H1 (cell line): Measurements from ENCODE around the gene PBX1. TPM values are rescaled to one million over a fixed set of nuclear protein-coding genes. Genes with fewer than 3 reads are reported as not detected.

Experiments used
- CTCF ChIA-PET: fragments of 300-600 bp; sonication (Branson Sonifier 250); formaldehyde crosslinking; loops from one replicate; lab custom pipeline; 2021; ENCODE audit not compliant: partially characterized antibody; lab: Charles Lee
- POLR2A ChIA-PET: fragments of 300-600 bp; sonication (Branson Sonifier 250); formaldehyde crosslinking; loops from one replicate; lab custom pipeline; 2021; ENCODE audit warnings: inconsistent platforms; ENCODE audit not compliant: partially characterized antibody; lab: Charles Lee
- DNase-seq, 2 experiments: peaks; one replicate each; pipeline versions ENCODE4 v3.0.0 to v3.0.0-alpha.2; 2010 to 2022; ENCODE audit warnings: low spot score in 2 of 2, low read depth in 1 of 2, mixed read lengths in 1 of 2
- FAIRE-seq: peaks from 2 replicates; lab custom pipeline; 2011; peaks lifted over from hg19 to GRCh38; lab: Jason Lieb, UNC
- H2AFZ ChIP-seq: 2 replicates; pipeline ENCODE4 v1.8.1; 2012; ENCODE audit warnings: low read length, inconsistent platforms
- H2AK5ac ChIP-seq: 2 replicates; pipeline ENCODE4 v1.6.1; 2013; ENCODE audit warnings: low read depth, low read length
- H2BK120ac ChIP-seq: replicated peaks from 2 replicates; pipeline ENCODE3; 2013; ENCODE audit warnings: low read depth, low read length, inconsistent platforms
- H2BK12ac ChIP-seq: 2 replicates; pipeline ENCODE4 v1.6.1; 2013; ENCODE audit warnings: low read depth, low read length
- H2BK15ac ChIP-seq: 2 replicates; pipeline ENCODE4 v1.6.1; 2013; ENCODE audit warnings: low read length
- H2BK20ac ChIP-seq: 2 replicates; pipeline ENCODE4 v1.6.1; 2013; ENCODE audit warnings: low read length
- H2BK5ac ChIP-seq: 2 replicates; pipeline ENCODE4 v1.6.1; 2013; ENCODE audit warnings: low read depth, low read length
- H3K14ac ChIP-seq: 2 replicates; pipeline ENCODE4 v1.6.1; 2013; ENCODE audit warnings: inconsistent platforms; ENCODE audit not compliant: insufficient read length
- H3K18ac ChIP-seq: 2 replicates; pipeline ENCODE4 v1.6.1; 2013; ENCODE audit warnings: low read length; ENCODE audit errors: extremely low read depth
- H3K23ac ChIP-seq: 2 replicates; pipeline ENCODE4 v1.6.1; 2013; ENCODE audit warnings: inconsistent platforms; ENCODE audit not compliant: insufficient read length
- H3K23me2 ChIP-seq: 2 replicates; pipeline ENCODE4 v1.6.1; 2013; ENCODE audit warnings: low read depth, low read length
- H3K27ac ChIP-seq: 2 replicates; pipeline ENCODE4 v1.6.1; 2011; ENCODE audit warnings: low read depth, low read length, inconsistent platforms
- H3K27me3 ChIP-seq, 4 experiments: replicated peaks in 1 of 4; 1 replicate in 1 of 4; 2 replicates in 3 of 4; pipeline versions ENCODE4 v1.6.1 to v1.8.1; 2011 to 2013; ENCODE audit warnings: low read length in 3 of 4, mild to moderate bottlenecking in 3 of 4, inconsistent platforms in 2 of 4, mixed read lengths in 2 of 4, moderate library complexity in 1 of 4; ENCODE audit not compliant: control insufficient read depth in 3 of 4, insufficient read depth in 3 of 4; ENCODE audit errors: extremely low read depth in 1 of 4
- H3K36me3 ChIP-seq, 4 experiments: 2 replicates each; pipeline versions ENCODE4 v1.6.1 to v1.8.1; 2011 to 2013; ENCODE audit warnings: mild to moderate bottlenecking in 4 of 4, low read length in 3 of 4, moderate library complexity in 2 of 4, control low read depth in 1 of 4, inconsistent platforms in 1 of 4; ENCODE audit not compliant: insufficient read depth in 4 of 4, control insufficient read depth in 2 of 4
- H3K4ac ChIP-seq: replicated peaks from 2 replicates; pipeline ENCODE3; 2013; ENCODE audit warnings: low read length, low read depth, mixed read lengths, inconsistent platforms; ENCODE audit not compliant: insufficient read length
- H3K4me1 ChIP-seq, 4 experiments: replicated peaks in 1 of 4; 1 replicate in 1 of 4; 2 replicates in 3 of 4; pipeline versions ENCODE4 v1.6.1 to v1.8.1; 2011 to 2013; ENCODE audit warnings: low read length in 3 of 4, inconsistent platforms in 2 of 4, mixed read lengths in 1 of 4; ENCODE audit not compliant: insufficient read depth in 4 of 4, control insufficient read depth in 3 of 4
- H3K4me2 ChIP-seq, 2 experiments: 2 replicates each; pipeline versions ENCODE4 v1.6.1 to v1.8.1; 2011 to 2013; ENCODE audit warnings: low read depth in 2 of 2, low read length in 2 of 2, control low read depth in 1 of 2, inconsistent platforms in 1 of 2, mild to moderate bottlenecking in 1 of 2; ENCODE audit not compliant: insufficient read depth in 1 of 2
- H3K4me3 ChIP-seq, 4 experiments: fragments of 200-600, 300-600 bp in 1 of 4; sonication (generic), shearing (Covaris generic), sonication (Bioruptor Twin) in 1 of 4; 2 replicates each; pipeline versions ENCODE4 v1.5.1 to v1.8.1; 2011 to 2016; ENCODE audit warnings: low read length in 4 of 4, low read depth in 3 of 4, control low read depth in 2 of 4, inconsistent platforms in 2 of 4, mild to moderate bottlenecking in 2 of 4, mixed read lengths in 1 of 4, moderate library complexity in 1 of 4; ENCODE audit not compliant: insufficient read depth in 2 of 4; ENCODE audit errors: extremely low read depth in 1 of 4
- H3K56ac ChIP-seq: replicated peaks from 2 replicates; pipeline ENCODE3; 2013; ENCODE audit warnings: low read depth, mild to moderate bottlenecking, mixed read lengths, low read length, inconsistent platforms; ENCODE audit not compliant: insufficient read length
- H3K79me1 ChIP-seq: 2 replicates; pipeline ENCODE4 v1.6.1; 2013; ENCODE audit warnings: low read depth, low read length, control low read depth
- H3K79me2 ChIP-seq, 2 experiments: 2 replicates each; pipeline versions ENCODE4 v1.6.1 to v1.8.1; 2012 to 2013; ENCODE audit warnings: low read length in 2 of 2, mild to moderate bottlenecking in 2 of 2, inconsistent platforms in 1 of 2; ENCODE audit not compliant: insufficient read depth in 2 of 2, control insufficient read depth in 1 of 2
- H3K9ac ChIP-seq, 4 experiments: replicated peaks in 1 of 4; 1 replicate in 1 of 4; 2 replicates in 3 of 4; pipeline versions ENCODE4 v1.6.1 to v1.8.1; 2011 to 2013; ENCODE audit warnings: low read depth in 3 of 4, low read length in 3 of 4, control low read depth in 2 of 4, mild to moderate bottlenecking in 2 of 4, moderate library complexity in 2 of 4, inconsistent platforms in 1 of 4; ENCODE audit errors: extremely low read depth in 1 of 4
- H3K9me3 ChIP-seq, 2 experiments: 2 replicates each; pipeline versions ENCODE4 v1.6.1 to v1.8.1; 2012 to 2013; ENCODE audit warnings: mild to moderate bottlenecking in 2 of 2, moderate library complexity in 2 of 2, control low read depth in 1 of 2, inconsistent platforms in 1 of 2, low read depth in 1 of 2, low read length in 1 of 2, mixed read lengths in 1 of 2; ENCODE audit not compliant: insufficient read depth in 2 of 2
- H4K20me1 ChIP-seq, 2 experiments: replicated peaks in 1 of 2; 2 replicates each; pipeline versions ENCODE3 to v1.8.1; 2011 to 2013; ENCODE audit warnings: inconsistent platforms in 2 of 2, low read length in 2 of 2, mild to moderate bottlenecking in 1 of 2; ENCODE audit not compliant: insufficient read depth in 2 of 2, control insufficient read depth in 1 of 2
- H4K5ac ChIP-seq: 2 replicates; pipeline ENCODE4 v1.6.1; 2013; ENCODE audit warnings: low read length, low read depth, mixed read lengths, inconsistent platforms; ENCODE audit not compliant: insufficient read length
- H4K8ac ChIP-seq: 2 replicates; pipeline ENCODE4 v1.8.0; 2013; ENCODE audit warnings: mild to moderate bottlenecking, moderate library complexity, low read length, inconsistent platforms; ENCODE audit not compliant: insufficient read depth; ENCODE audit errors: extremely low read depth
- H4K91ac ChIP-seq: replicated peaks from 2 replicates; pipeline ENCODE3; 2013; ENCODE audit warnings: low read length, mixed read lengths, inconsistent platforms; ENCODE audit not compliant: insufficient read length
- ATF3 ChIP-seq: IDR thresholded peaks from 2 replicates; pipeline ENCODE4 v1.6.1; 2011; ENCODE audit warnings: low read depth, mild to moderate bottlenecking, low read length; ENCODE audit not compliant: insufficient read depth
- FOSL1 ChIP-seq: IDR thresholded peaks from 2 replicates; pipeline ENCODE4 v1.6.1; 2011; ENCODE audit warnings: mild to moderate bottlenecking, low read depth, low read length, moderate library complexity; ENCODE audit not compliant: insufficient read depth
- HDAC6 ChIP-seq: IDR thresholded peaks from one replicate; pipeline ENCODE4 v1.7.1; 2012; ENCODE audit warnings: low read depth, mild to moderate bottlenecking, inconsistent platforms, low read length, moderate library complexity
- MAFK ChIP-seq: IDR thresholded peaks from 2 replicates; pipeline ENCODE4 v1.6.1; 2012; ENCODE audit warnings: low read depth, mild to moderate bottlenecking, improper control_type of control experiment, low read length
- NANOG ChIP-seq: IDR thresholded peaks from 2 replicates; pipeline ENCODE4 v1.6.1; 2011; ENCODE audit warnings: low read length, low read depth, mild to moderate bottlenecking, inconsistent platforms; ENCODE audit not compliant: insufficient read depth, poor library complexity, severe bottlenecking
- RAD21 ChIP-seq, 2 experiments: IDR thresholded peaks in 1 of 2; conservative IDR thresholded peaks in 1 of 2; 2 replicates each; pipeline ENCODE4 v1.6.1; 2011; ENCODE audit warnings: low read depth in 2 of 2, low read length in 2 of 2, improper control_type of control experiment in 1 of 2, inconsistent platforms in 1 of 2, mild to moderate bottlenecking in 1 of 2, moderate library complexity in 1 of 2
- USF2 ChIP-seq: IDR thresholded peaks from 2 replicates; pipeline ENCODE4 v1.6.1; 2011; ENCODE audit warnings: low read length, improper control_type of control experiment
- ZNF274 ChIP-seq: IDR thresholded peaks from 2 replicates; pipeline ENCODE4 v1.7.0; 2012; ENCODE audit warnings: low read length, borderline replicate concordance; ENCODE audit errors: extremely low read depth
- WGBS, 2 experiments: shearing (Covaris generic) in 1 of 2; methylation state at CpG; one replicate each; pipeline versions ENCODE4 v1.1.6 to v1.1.7; 2013 to 2015; ENCODE audit warnings: low lambda C conversion rate in 2 of 2, mixed read lengths in 2 of 2, inconsistent platforms in 1 of 2, low coverage in 1 of 2, missing lambda C conversion rate in 1 of 2; ENCODE audit not compliant: insufficient replicate concordance in 2 of 2, insufficient coverage in 1 of 2, insufficient read length in 1 of 2; ENCODE audit errors: extremely low coverage in 1 of 2, missing lambda C conversion rate in 1 of 2; 5-methylcytosine and 5-hydroxymethylcytosine counted together
- polyA plus RNA-seq, 7 experiments: library from polyadenylated mRNA; depleted of rRNA in 3 of 7; stranded (reverse) in 5 of 7; unstranded in 2 of 7; fragments of >200 nt in 5 of 7; fragments of 200-250 nt in 2 of 7; gene quantifications; 1 replicate in 5 of 7; 2 replicates in 1 of 7; 4 replicates in 1 of 7; pipeline versions ENCODE4 v1.2.1 to v1.2.3, GENCODE V29; 2011 to 2013; ENCODE audit warnings: missing spikeins in 2 of 7, mixed read lengths in 2 of 7
- total RNA-seq: library from RNA; stranded (reverse); fragmentation: NEBNext Ultra II Directional; extraction: Animal tissue kit (Norgen Biotek cat#: 25700); gene quantifications from 2 replicates; pipeline ENCODE4 v1.2.1, GENCODE V29; 2021
- TF ChIP-seq, protein P1 (sequence below): IDR thresholded peaks from 2 replicates; pipeline ENCODE4 v1.6.1; 2012; ENCODE audit warnings: inconsistent platforms

The PBX1 gene
- total and polyA plus RNA-seq, 2 of the 8 experiments (the other 6 are each of a cell fraction or from before 2014, with no cell fraction given): 87.4 to 124 TPM

GRCh38 chr1:164783778-164784555 lies 225.0 kb downstream of the PBX1 start:
- DNase-seq (no peak), FAIRE-seq (no peak)
- no peak overlapping the region for H2BK120ac ChIP-seq
- no peak overlapping the region for H4K91ac ChIP-seq
- no peaks in the 10 kb centered on the region; a peak in 1 of 8 replicates for H3K36me3 ChIP-seq
- no peak overlapping the region for H2AFZ ChIP-seq
- ChIA-PET POLR2A (interaction anchor here (1.4 kb wide), 1 partner anchor 12 kb away, joined by 3 read pairs; no protein-coding TSS in a partner anchor), CTCF (interaction anchor here (0.8 to 10.2 kb wide), 8 partner anchors 9 to 289 kb away, joined by 3 to 88 read pairs (median 7); no protein-coding TSS in a partner anchor)
- no peak overlapping the region for H4K5ac ChIP-seq
- no peaks in the 10 kb centered on the region for H3K27me3 ChIP-seq
- no peak overlapping the region for H3K4ac ChIP-seq
- no peak overlapping the region for H3K4me3 ChIP-seq
- H2BK15ac ChIP-seq: no peak overlapping the region
- no peaks in the 10 kb centered on the region for H3K9me3 ChIP-seq
- H3K23ac ChIP-seq: no peak overlapping the region
- no peak overlapping the region for H3K18ac ChIP-seq
- H3K79me2 ChIP-seq: peaks cover 5 to 62% of the 10 kb centered on the region in 2 experiments; a peak in 3 of 4 replicates
- peaks cover 5 to 12% of the 10 kb centered on the region in 2 experiments for H4K20me1 ChIP-seq
- no peak overlapping the region; the same call in 1 of the 2 replicates for H2AK5ac ChIP-seq
- no peak overlapping the region for H3K9ac ChIP-seq
- 96% methylated on average over 13 of the region's 13 CpGs; no CpG with 5 or more reads in 1 of the 2 experiments for WGBS, 2 experiments
- no peak overlapping the region for H4K8ac ChIP-seq
- no peak overlapping the region for H3K27ac ChIP-seq
- no peak overlapping the region for H2BK20ac ChIP-seq
- no peaks in the 10 kb centered on the region for H3K23me2 ChIP-seq
- H3K4me2 ChIP-seq: no peak overlapping the region
- H2BK12ac ChIP-seq: no peak overlapping the region
- no peak overlapping the region for H3K14ac ChIP-seq
- H2BK5ac ChIP-seq: no peak overlapping the region
- peaks cover 7% of the 10 kb centered on the region; the same call in 1 of the 2 replicates for H3K79me1 ChIP-seq
- no peak overlapping the region for H3K56ac ChIP-seq
- peaks cover 0 to 21% (median 9%) of the 10 kb centered on the region in 4 experiments; a peak in 6 of 7 replicates for H3K4me1 ChIP-seq
- TF ChIP-seq USF2 (no peak), HDAC6 (no peak), NANOG (no peak), RAD21 (IDR thresholded peaks at IDR 0.05 in 1 of 2, conservative IDR thresholded peaks at IDR 0.05 in 1 of 2; ENCODE audit: low read depth in 2 of 2, low read length in 2 of 2) (no peak), ATF3 (no peak), ZNF274 (no peak), MAFK (no peak), FOSL1 (no peak)
- TF ChIP-seq, protein P1, sequence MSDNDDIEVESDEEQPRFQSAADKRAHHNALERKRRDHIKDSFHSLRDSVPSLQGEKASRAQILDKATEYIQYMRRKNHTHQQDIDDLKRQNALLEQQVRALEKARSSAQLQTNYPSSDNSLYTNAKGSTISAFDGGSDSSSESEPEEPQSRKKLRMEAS: no peak
